ENCODE data around the gene RAPGEF4.

DNA sequence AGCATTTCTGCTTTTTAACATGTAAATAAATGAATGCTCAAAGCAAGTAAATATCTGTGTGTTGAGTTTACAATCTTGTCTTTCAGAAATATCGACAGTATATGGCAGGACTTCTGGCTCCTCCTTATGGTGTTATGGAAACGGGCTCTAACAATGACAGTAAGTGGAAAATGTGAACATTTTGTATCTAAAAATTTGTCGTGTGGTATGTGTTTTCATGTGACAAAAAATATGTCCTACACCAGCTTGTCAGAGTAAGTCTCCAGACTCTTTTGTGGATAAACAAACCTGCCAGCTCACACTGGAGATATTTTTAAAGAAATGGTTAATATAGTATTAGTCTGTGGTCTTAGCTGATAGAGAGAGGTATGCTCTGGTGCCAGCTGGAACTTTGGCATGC, 182.1 kb downstream of the RAPGEF4 start:
- TF ChIP-seq POLR2A (IDR thresholded peaks at IDR 0.05; ENCODE audit: low read depth, low read length) (no peak), POLR2AphosphoS5 (IDR thresholded peaks at IDR 0.05; ENCODE audit: low read depth, low read length) (no peak)
